Measurements from ENCODE around the gene TPCN1.

Gene TPCN1

DNA sequence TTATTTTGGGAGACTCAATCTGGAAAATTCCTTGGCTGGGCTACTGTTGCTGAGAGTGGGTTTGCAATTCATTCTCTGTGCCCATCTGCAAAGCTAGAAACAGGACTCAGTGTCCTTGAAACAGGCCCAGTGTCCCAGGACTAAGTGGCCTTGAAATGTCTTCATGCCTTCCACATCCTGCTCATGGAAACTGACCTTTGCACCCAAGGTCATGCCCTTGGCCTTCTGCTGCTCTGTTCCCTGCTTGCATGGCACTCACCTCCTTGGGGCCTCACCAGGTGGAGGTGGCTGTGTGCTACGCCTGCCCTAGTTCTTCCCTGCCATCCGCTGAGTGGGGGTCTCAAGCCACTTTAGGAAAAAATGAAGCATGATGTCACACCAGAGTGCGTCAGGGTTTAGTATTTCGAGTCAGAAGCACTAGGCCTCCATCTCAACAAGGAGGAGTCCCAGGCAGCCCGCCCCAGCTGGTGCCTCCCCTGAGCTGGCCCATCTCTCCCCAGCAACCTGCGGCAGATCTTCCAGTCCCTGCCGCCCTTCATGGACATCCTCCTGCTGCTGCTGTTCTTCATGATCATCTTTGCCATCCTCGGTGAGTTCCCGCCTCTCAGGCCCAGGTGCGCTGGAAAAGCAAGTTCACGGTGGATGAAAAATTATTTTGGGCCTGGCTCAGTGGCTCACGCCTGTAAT lies 48.1 kb downstream of the TPCN1 start:
- Histone ChIP-seq H3K4me1 (ENCODE audit: insufficient read depth, low read length) (peaks cover 17% of the 10 kb centered on the region), H3K27me3 (ENCODE audit: insufficient read depth, low read length) (no peaks in the 10 kb centered on the region), H3K36me3 (ENCODE audit: insufficient read depth, low read length) (no peaks in the 10 kb centered on the region), H3K9me3 (ENCODE audit: low read length) (no peaks in the 10 kb centered on the region), H2AFZ (ENCODE audit: low read depth, low read length) (no peak overlapping the region), H3K4me3 (ENCODE audit: low read length) (no peak overlapping the region)

DNA sequence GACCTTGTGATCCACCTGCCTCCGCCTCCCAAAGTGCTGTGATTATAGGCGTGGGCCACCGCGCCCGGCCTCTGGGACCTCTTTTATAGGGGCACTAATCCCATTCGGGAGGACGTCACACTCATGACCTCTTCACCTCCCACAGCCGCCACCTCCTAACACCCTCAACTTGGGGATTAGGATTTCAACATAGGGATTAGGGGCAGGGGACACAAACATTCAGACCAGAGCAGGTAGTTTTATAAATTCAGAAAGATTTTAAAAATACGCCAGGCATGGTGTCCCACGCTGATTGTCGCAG lies 49.4 kb downstream of the TPCN1 start:
- no peaks in the 10 kb centered on the region for H3K27me3 ChIP-seq (ENCODE audit: insufficient read depth, low read length)
- H3K4me3 ChIP-seq (ENCODE audit: low read length), result no peak overlapping the region

DNA sequence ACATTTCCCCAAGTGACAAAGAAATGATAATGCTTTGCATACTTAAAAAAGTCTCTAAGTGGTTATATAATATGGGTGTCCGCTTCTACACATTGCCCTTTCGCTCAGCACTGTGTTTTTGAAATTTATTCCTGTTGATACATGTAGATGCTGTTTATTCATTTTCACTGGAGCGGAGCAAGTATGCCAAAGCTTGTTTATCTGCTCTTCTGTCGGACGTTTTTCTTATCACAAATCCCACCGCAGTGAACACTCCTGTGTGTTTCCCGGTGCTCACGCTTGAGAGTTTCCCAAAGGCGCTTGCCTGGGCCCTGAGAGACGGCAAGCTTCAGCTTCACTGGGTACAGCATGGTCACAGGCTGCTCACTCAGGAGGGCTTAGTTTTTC lies 50.2 kb downstream of the TPCN1 start:
- no peak overlapping the region for H3K4me3 ChIP-seq (ENCODE audit: low read length)
- H3K27me3 ChIP-seq (ENCODE audit: insufficient read depth, low read length), result no peaks in the 10 kb centered on the region
- H3K36me3 ChIP-seq (ENCODE audit: insufficient read depth, low read length), result no peaks in the 10 kb centered on the region
- no peaks in the 10 kb centered on the region for H3K9me3 ChIP-seq (ENCODE audit: low read length)
- no peak overlapping the region for H2AFZ ChIP-seq (ENCODE audit: low read depth, low read length)
- peaks cover 24% of the 10 kb centered on the region for H3K4me1 ChIP-seq (ENCODE audit: insufficient read depth, low read length)

More for the DNA sequence above, 49.4 kb downstream of the TPCN1 start:
- no peaks in the 10 kb centered on the region for H3K9me3 ChIP-seq (ENCODE audit: low read length)
- H3K4me1 ChIP-seq (ENCODE audit: insufficient read depth, low read length), result peaks cover 17% of the 10 kb centered on the region
- no peaks in the 10 kb centered on the region for H3K36me3 ChIP-seq (ENCODE audit: insufficient read depth, low read length)
- H2AFZ ChIP-seq (ENCODE audit: low read depth, low read length), result no peak overlapping the region

DNA sequence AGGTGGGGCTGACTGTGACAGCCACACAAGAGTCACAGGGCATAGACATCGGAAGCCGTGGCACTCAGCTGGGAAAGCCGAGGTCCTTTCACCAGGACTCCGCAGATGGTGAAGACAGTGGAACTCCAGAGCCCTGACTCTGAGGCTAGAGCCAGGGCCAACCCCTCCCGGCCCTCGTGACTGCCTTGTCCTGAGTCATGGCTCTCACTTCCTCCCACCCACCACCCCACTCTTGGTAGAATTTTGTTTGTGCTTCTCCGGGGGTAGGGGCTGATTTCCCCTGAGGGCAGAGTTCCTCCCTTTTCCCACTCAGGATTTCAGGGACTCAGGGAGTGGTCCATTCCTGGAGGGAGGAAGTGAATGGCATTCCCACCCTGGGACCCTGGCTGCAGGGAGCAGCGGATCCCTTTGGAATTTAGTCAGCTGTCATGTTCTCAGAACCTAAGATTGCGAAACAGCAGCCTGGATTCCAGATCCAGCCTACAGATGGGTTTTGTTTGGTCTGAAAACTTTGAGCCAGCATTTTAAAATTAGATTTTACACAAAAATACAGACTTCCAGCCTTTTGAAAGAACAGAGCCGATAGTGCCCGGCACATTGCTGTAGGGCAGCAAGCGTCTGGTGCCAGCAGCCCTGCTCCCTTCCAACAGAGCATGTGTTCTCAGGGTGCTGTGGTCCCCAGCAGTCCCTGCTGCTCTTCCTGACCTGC lies 50.7 kb downstream of the TPCN1 start:
- no peaks in the 10 kb centered on the region for H3K9me3 ChIP-seq (ENCODE audit: low read length)
- no peaks in the 10 kb centered on the region for H3K27me3 ChIP-seq (ENCODE audit: insufficient read depth, low read length)
- H2AFZ ChIP-seq (ENCODE audit: low read depth, low read length), result no peak overlapping the region

DNA sequence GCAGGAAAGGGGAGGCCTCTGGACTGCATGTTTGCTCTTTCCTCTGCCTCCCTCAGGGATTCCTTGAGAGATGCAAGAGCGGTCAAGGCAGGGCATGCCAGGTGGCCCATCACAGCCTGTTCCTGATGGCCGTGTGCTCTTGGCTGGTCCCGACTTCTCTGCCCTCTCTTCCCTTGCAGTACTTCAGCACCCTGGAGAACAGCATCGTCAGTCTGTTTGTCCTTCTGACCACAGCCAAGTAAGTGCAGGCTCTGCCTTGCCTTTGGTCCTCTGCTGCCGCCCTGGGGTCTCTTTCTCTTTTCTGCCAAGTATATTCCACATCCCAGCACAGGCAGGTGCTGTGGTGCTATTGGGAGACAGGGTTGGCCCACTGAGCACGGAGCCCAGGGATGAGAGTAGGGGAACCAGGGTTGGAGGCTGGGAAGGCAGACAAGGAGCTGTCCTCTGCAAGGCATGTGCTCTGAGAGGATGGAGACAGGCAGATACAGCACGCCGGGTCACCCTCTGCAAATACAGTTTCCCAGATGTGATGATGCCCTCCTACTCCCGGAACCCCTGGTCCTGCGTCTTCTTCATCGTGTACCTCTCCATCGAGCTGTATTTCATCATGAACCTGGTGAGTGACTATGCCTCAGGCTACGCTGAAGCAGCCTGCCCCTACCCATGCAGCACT lies 51.9 kb downstream of the TPCN1 start:
- no peaks in the 10 kb centered on the region for H3K27me3 ChIP-seq (ENCODE audit: insufficient read depth, low read length)
- no peak overlapping the region for H2AFZ ChIP-seq (ENCODE audit: low read depth, low read length)
- no peak overlapping the region for H3K4me3 ChIP-seq (ENCODE audit: low read length)
- no peaks in the 10 kb centered on the region for H3K9me3 ChIP-seq (ENCODE audit: low read length)
- no peaks in the 10 kb centered on the region for H3K36me3 ChIP-seq (ENCODE audit: insufficient read depth, low read length)
- peaks cover 29% of the 10 kb centered on the region for H3K4me1 ChIP-seq (ENCODE audit: insufficient read depth, low read length)

More for the DNA sequence above, 50.7 kb downstream of the TPCN1 start:
- no peaks in the 10 kb centered on the region for H3K36me3 ChIP-seq (ENCODE audit: insufficient read depth, low read length)
- no peak overlapping the region for H3K4me3 ChIP-seq (ENCODE audit: low read length)
- H3K4me1 ChIP-seq (ENCODE audit: insufficient read depth, low read length), result peaks cover 29% of the 10 kb centered on the region

DNA sequence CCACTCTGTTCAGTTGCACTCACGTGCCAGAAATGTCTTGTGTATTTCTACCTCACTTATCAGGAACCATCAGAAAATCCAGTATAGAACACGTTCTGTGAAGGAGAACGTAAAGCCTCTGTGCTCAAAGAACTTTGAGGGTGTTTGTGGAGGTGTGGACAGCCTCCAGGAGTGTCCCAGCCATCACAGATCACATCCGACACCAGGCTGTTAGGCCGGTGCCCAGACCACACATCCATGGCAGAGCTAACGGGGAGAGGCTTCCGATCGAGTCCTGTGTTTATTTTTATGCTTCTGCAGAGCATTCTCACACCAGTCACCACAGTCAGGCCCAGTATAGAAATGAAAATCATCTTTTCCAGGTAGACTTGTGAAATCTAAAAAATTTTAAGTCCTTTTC lies 53.6 kb downstream of the TPCN1 start:
- Histone ChIP-seq H3K36me3 (ENCODE audit: insufficient read depth, low read length) (no peaks in the 10 kb centered on the region), H3K9me3 (ENCODE audit: low read length) (no peaks in the 10 kb centered on the region), H3K27me3 (ENCODE audit: insufficient read depth, low read length) (no peaks in the 10 kb centered on the region), H2AFZ (ENCODE audit: low read depth, low read length) (no peak overlapping the region), H3K4me1 (ENCODE audit: insufficient read depth, low read length) (peaks cover 29% of the 10 kb centered on the region), H3K4me3 (ENCODE audit: low read length) (no peak overlapping the region)

DNA sequence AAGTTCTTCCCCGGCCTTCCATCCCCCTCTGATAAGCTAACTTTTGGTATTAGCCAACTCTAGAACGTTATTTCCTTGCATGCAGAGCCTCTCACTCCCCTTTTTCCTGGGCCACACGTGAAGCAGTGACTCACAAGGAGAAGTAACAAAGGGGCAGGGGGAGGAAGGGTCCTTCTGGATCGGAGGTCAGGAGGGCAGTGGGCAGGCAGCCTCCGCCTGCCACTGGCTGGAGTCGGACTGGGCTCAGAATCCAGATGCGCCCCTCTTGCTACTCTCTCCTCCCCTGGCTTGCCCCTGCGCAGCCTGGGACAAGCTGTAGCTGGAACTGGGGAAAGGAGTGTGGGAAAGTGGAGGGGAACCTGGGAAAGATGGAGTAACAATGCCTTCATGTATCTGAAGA lies 55.0 kb downstream of the TPCN1 start:
- Histone ChIP-seq H3K9me3 (ENCODE audit: low read length) (no peaks in the 10 kb centered on the region), H2AFZ (ENCODE audit: low read depth, low read length) (peak overlapping the region; percentile 5), H3K4me1 (ENCODE audit: insufficient read depth, low read length) (peaks cover 29% of the 10 kb centered on the region), H3K36me3 (ENCODE audit: insufficient read depth, low read length) (no peaks in the 10 kb centered on the region), H3K4me3 (ENCODE audit: low read length) (no peak overlapping the region), H3K27me3 (ENCODE audit: insufficient read depth, low read length) (no peaks in the 10 kb centered on the region)

DNA sequence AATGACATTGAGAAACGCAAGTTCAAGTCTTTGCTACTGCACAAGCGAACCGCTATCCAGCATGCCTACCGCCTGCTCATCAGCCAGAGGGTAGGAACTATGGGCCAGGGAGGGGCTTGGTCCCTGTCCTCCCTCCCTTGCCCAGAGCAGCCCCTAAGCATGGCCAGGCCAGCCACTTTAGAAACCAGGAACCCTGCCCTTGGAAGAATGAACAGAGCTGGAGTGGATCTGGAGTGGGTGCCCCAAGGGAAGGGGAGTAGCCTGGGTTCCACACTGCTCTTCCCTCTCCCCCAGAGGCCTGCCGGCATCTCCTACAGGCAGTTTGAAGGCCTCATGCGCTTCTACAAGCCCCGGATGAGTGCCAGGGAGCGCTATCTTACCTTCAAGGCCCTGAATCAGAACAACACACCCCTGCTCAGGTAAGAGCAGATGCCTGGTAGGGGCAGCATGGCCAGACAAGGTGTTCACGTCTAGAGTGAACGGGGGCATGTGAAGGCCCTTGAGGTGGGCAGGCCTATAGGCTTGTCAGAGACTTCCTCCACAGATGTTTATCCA lies 55.8 kb downstream of the TPCN1 start:
- Histone ChIP-seq H2AFZ (ENCODE audit: low read depth, low read length) (no peak overlapping the region), H3K27me3 (ENCODE audit: insufficient read depth, low read length) (no peaks in the 10 kb centered on the region), H3K9me3 (ENCODE audit: low read length) (no peaks in the 10 kb centered on the region), H3K4me1 (ENCODE audit: insufficient read depth, low read length) (peaks cover 24% of the 10 kb centered on the region), H3K36me3 (ENCODE audit: insufficient read depth, low read length) (no peaks in the 10 kb centered on the region), H3K4me3 (ENCODE audit: low read length) (no peak overlapping the region)

DNA sequence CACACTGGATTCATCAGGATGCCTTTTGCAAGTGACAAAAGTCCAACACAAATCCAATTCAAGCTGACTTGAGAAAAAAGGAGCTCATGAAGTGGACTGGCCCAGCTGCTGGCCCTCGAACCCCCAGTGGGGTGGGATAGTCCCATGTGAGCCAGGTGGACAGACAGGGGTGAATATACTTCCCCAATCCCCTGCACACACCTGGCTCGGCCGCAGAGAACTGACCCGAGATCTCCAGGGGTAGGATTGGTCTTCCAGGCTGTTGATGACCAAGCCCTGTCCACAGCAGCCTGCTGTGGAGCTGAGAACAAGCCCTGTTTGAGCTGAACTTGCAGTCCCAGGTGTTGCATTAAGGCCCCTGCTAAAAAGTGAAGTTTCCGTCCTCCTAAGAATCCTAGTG lies 56.2 kb downstream of the TPCN1 start:
- no peaks in the 10 kb centered on the region for H3K27me3 ChIP-seq (ENCODE audit: insufficient read depth, low read length)
- no peak overlapping the region for H3K4me3 ChIP-seq (ENCODE audit: low read length)
- no peaks in the 10 kb centered on the region for H3K9me3 ChIP-seq (ENCODE audit: low read length)
- no peaks in the 10 kb centered on the region for H3K36me3 ChIP-seq (ENCODE audit: insufficient read depth, low read length)
- H2AFZ ChIP-seq (ENCODE audit: low read depth, low read length), result no peak overlapping the region
- H3K4me1 ChIP-seq (ENCODE audit: insufficient read depth, low read length), result peaks cover 19% of the 10 kb centered on the region

DNA sequence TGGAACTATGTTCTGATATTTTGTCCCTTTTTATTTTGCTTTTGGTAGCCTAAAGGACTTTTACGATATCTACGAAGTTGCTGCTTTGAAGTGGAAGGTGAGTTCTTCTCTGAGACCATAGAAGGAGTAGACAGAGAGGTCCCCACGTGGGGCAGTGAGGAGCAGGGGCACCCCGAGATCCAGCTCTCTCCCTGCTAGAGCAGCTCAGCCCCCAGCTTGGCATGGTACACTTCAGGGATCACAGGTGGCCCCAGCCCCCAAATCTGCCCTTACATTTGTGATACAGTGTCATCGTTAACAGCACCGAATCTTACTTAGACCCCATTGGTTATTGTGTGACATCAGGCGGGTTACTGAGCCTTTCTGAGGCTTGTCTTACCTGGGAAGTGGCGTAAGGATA lies 56.9 kb downstream of the TPCN1 start:
- H3K4me3 ChIP-seq (ENCODE audit: low read length), result no peak overlapping the region
- H3K9me3 ChIP-seq (ENCODE audit: low read length), result no peaks in the 10 kb centered on the region
- no peak overlapping the region for H2AFZ ChIP-seq (ENCODE audit: low read depth, low read length)
- peaks cover 13% of the 10 kb centered on the region for H3K4me1 ChIP-seq (ENCODE audit: insufficient read depth, low read length)
- H3K27me3 ChIP-seq (ENCODE audit: insufficient read depth, low read length), result no peaks in the 10 kb centered on the region
- H3K36me3 ChIP-seq (ENCODE audit: insufficient read depth, low read length), result no peaks in the 10 kb centered on the region

DNA sequence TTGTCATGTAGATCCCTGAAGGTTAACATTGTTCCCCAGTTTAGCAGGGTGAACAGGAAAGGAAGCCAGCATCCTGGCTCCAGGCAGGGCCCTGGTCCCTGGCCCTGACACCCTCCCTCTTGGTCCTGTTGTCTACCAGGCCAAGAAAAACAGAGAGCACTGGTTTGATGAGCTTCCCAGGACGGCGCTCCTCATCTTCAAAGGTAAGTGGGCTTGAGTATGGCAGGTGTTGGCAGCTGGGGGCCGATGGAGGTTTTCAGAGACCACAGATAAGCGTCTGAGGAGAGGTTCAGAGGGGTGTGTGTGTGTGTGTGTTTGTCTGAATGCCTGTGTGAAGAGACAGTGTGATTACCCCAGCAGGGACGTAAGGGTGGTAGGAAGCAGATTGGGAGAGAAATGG lies 57.4 kb downstream of the TPCN1 start:
- Histone ChIP-seq H3K27me3 (ENCODE audit: insufficient read depth, low read length) (no peaks in the 10 kb centered on the region), H2AFZ (ENCODE audit: low read depth, low read length) (no peak overlapping the region), H3K4me1 (ENCODE audit: insufficient read depth, low read length) (peaks cover 12% of the 10 kb centered on the region), H3K9me3 (ENCODE audit: low read length) (no peaks in the 10 kb centered on the region), H3K4me3 (ENCODE audit: low read length) (no peak overlapping the region), H3K36me3 (ENCODE audit: insufficient read depth, low read length) (no peaks in the 10 kb centered on the region)

DNA sequence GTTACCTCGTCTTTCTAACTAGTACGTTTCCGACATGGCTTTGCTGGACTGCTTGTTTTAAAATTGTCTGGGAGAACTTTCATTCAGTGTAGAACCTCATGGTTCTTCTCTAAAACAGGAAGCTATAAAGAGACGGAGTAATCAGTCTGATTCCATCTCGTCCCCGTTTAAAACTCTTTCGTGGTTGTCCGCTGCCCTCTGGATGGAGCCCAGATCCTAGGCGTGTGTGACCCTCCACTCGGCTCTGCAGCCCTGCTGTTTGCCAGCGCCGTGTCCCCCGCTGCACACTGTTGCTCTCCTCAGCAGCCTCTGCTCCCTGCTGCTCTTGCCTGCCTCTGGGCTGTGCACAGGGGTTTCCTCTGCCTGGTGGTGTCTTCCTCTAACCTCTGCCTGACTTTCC lies 63.5 kb downstream of the TPCN1 start:
- Histone ChIP-seq H2AFZ (ENCODE audit: low read depth, low read length) (no peak overlapping the region), H3K36me3 (ENCODE audit: insufficient read depth, low read length) (no peaks in the 10 kb centered on the region), H3K27me3 (ENCODE audit: insufficient read depth, low read length) (no peaks in the 10 kb centered on the region), H3K9me3 (ENCODE audit: low read length) (no peaks in the 10 kb centered on the region), H3K4me1 (ENCODE audit: insufficient read depth, low read length) (peaks cover 2% of the 10 kb centered on the region), H3K4me3 (ENCODE audit: low read length) (no peak overlapping the region)
